Neural cell (in vitro differentiated cells): Measurements from ENCODE around the gene ZNF500. TPM values are rescaled to one million over a fixed set of nuclear protein-coding genes. Genes with fewer than 3 reads are reported as not detected.

ENCODE experiments used
- H2AFZ ChIP-seq: fragments of 200-600, 300-800 bp; sonication (generic), shearing (Covaris generic); 2 replicates; pipeline ENCODE4 v1.6.0; 2014; ENCODE audit warnings: low read depth, mild to moderate bottlenecking, antibody characterized with exemption, low read length, moderate library complexity
- H3F3A ChIP-seq: fragments of 200-600 bp; shearing (Covaris generic); 2 replicates; pipeline ENCODE4 v1.6.1; 2016; ENCODE audit warnings: mild to moderate bottlenecking, moderate library complexity, mixed read lengths, antibody characterized with exemption, low read length; ENCODE audit not compliant: insufficient read depth, poor library complexity, severe bottlenecking
- H3K27ac ChIP-seq: fragments of 200-600, 300-800 bp; sonication (generic), shearing (Covaris generic); 2 replicates; pipeline ENCODE4 v1.5.1; 2014; ENCODE audit warnings: mild to moderate bottlenecking, low read length, moderate library complexity
- H3K27me3 ChIP-seq: fragments of 300-800, 200-600 bp; sonication (generic), shearing (Covaris generic); 2 replicates; pipeline ENCODE4 v1.6.0; 2014; ENCODE audit warnings: mild to moderate bottlenecking, low read depth, low read length, moderate library complexity; ENCODE audit not compliant: insufficient read depth
- H3K36me3 ChIP-seq: fragments of 300-800, 200-600 bp; sonication (generic), shearing (Covaris generic); 2 replicates; pipeline ENCODE4 v1.5.1; 2014; ENCODE audit warnings: mild to moderate bottlenecking, antibody characterized with exemption, low read length, moderate library complexity; ENCODE audit not compliant: insufficient read depth
- H3K4me2 ChIP-seq: fragments of 300-800, 200-600 bp; sonication (generic), shearing (Covaris generic); 2 replicates; pipeline ENCODE4 v1.6.0; 2014; ENCODE audit warnings: mild to moderate bottlenecking, low read length
- H3K4me3 ChIP-seq: fragments of 300-800, 200-600 bp; sonication (generic), shearing (Covaris generic); 2 replicates; pipeline ENCODE4 v1.5.1; 2014; ENCODE audit warnings: mild to moderate bottlenecking, low read length, moderate library complexity
- H3K79me2 ChIP-seq: fragments of 200-600 bp; shearing (Covaris generic); replicated peaks from 2 replicates; pipeline ENCODE4 v1.6.0; 2014; ENCODE audit warnings: mild to moderate bottlenecking, low read length, moderate library complexity; ENCODE audit not compliant: insufficient read depth
- H3K9ac ChIP-seq: fragments of 300-800, 200-600 bp; sonication (generic), shearing (Covaris generic); 2 replicates; pipeline ENCODE4 v1.6.1; 2016; ENCODE audit warnings: mild to moderate bottlenecking, low read length, mixed read lengths
- H3K9me2 ChIP-seq: fragments of 200-600 bp; shearing (Covaris generic); 2 replicates; pipeline ENCODE4 v1.6.1; 2016; ENCODE audit warnings: mild to moderate bottlenecking, low read length, mixed read lengths; ENCODE audit not compliant: insufficient read depth
- H3K9me3 ChIP-seq: fragments of 200-600, 300-800 bp; sonication (generic), shearing (Covaris generic); 2 replicates; pipeline ENCODE4 v1.6.1; 2016; ENCODE audit warnings: mild to moderate bottlenecking, mixed run types, low read length, moderate library complexity, mixed read lengths
- H4K20me1 ChIP-seq: fragments of 200-600 bp; shearing (Covaris generic); 2 replicates; pipeline ENCODE4 v1.6.1; 2016; ENCODE audit warnings: mild to moderate bottlenecking, mixed run types; ENCODE audit not compliant: insufficient read depth
- CTCF ChIP-seq: fragments of 450-650 bp; IDR thresholded peaks from 2 replicates; pipeline ENCODE4 v1.5.1; 2014; ENCODE audit warnings: antibody characterized with exemption, mild to moderate bottlenecking, moderate library complexity; ENCODE audit not compliant: poor library complexity, severe bottlenecking
- EP300 ChIP-seq: fragments of 450-650 bp; conservative IDR thresholded peaks from 2 replicates; pipeline ENCODE4 v1.6.1; 2014; ENCODE audit warnings: antibody characterized with exemption, mild to moderate bottlenecking, moderate library complexity; ENCODE audit not compliant: poor library complexity, severe bottlenecking
- EZH2 ChIP-seq: fragments of 200-600, 300-800 bp; shearing (Covaris generic), sonication (generic); IDR thresholded peaks from 2 replicates; pipeline ENCODE4 v1.6.1; 2014; ENCODE audit warnings: antibody characterized with exemption, low read length, borderline replicate concordance, mild to moderate bottlenecking; ENCODE audit not compliant: insufficient read depth, poor library complexity, severe bottlenecking
- MXI1 ChIP-seq: fragments of 450-650 bp; conservative IDR thresholded peaks from 2 replicates; pipeline ENCODE4 v1.6.1; 2014; ENCODE audit warnings: antibody characterized with exemption, mild to moderate bottlenecking; ENCODE audit not compliant: poor library complexity, severe bottlenecking
- POLR2AphosphoS5 ChIP-seq: IDR thresholded peaks from 2 replicates; pipeline ENCODE4 v1.6.1; 2012
- RAD21 ChIP-seq: fragments of 450-650 bp; conservative IDR thresholded peaks from 2 replicates; pipeline ENCODE4 v1.6.1; 2014; ENCODE audit warnings: antibody characterized with exemption, mild to moderate bottlenecking, moderate library complexity
- REST ChIP-seq: IDR thresholded peaks from 2 replicates; pipeline ENCODE4 v1.6.1; 2012; ENCODE audit warnings: borderline replicate concordance
- SMC3 ChIP-seq: fragments of 450-650 bp; conservative IDR thresholded peaks from 2 replicates; pipeline ENCODE4 v1.6.1; 2014; ENCODE audit warnings: antibody characterized with exemption, mild to moderate bottlenecking, moderate library complexity; ENCODE audit not compliant: poor library complexity
- TAF1 ChIP-seq: IDR thresholded peaks from 2 replicates; pipeline ENCODE4 v1.6.1; 2012; ENCODE audit warnings: low read depth
- polyA plus RNA-seq: library from polyadenylated mRNA; depleted of rRNA; stranded (reverse); fragments of >200 nt; gene quantifications from 2 replicates; pipeline ENCODE4 v1.2.3, GENCODE V29; 2014

Gene ZNF500
- polyA plus RNA-seq, 1 donor from 2014 or later = 16.0 TPM

- Histone ChIP-seq H3K27me3 (no peaks in the 10 kb centered on the region), H2AFZ (no peak overlapping the region), H3K4me2 (no peak overlapping the region), H3K9me2 (no peaks in the 10 kb centered on the region), H4K20me1 (no peaks in the 10 kb centered on the region), H3K79me2 (no peaks in the 10 kb centered on the region), H3K27ac (no peak overlapping the region), H3K9ac (no peak overlapping the region), H3K4me3 (no peak overlapping the region), H3K36me3 (no peaks in the 10 kb centered on the region), H3F3A (no peaks in the 10 kb centered on the region), H3K9me3 (no peaks in the 10 kb centered on the region)
- TF ChIP-seq RAD21 (no peak), POLR2AphosphoS5 (no peak)
Observed at GRCh38 chr16:4797805-4798252, 30.9 kb upstream of the ZNF500 start.

- Histone ChIP-seq H3K9me3 (no peaks in the 10 kb centered on the region), H3K4me2 (no peak overlapping the region), H3K79me2 (no peaks in the 10 kb centered on the region), H3K36me3 (no peaks in the 10 kb centered on the region), H3K4me3 (no peak overlapping the region), H3F3A (no peaks in the 10 kb centered on the region), H4K20me1 (no peaks in the 10 kb centered on the region), H3K9me2 (no peaks in the 10 kb centered on the region), H3K27me3 (no peaks in the 10 kb centered on the region), H3K9ac (no peak overlapping the region), H3K27ac (no peak overlapping the region), H2AFZ (no peak overlapping the region)
- no peak for TF ChIP-seq EP300
- TF ChIP-seq CTCF = no peak
- TF ChIP-seq POLR2AphosphoS5 = no peak
- TF ChIP-seq RAD21 = no peak
- no peak for TF ChIP-seq MXI1
- TF ChIP-seq TAF1 = no peak
- no peak for TF ChIP-seq SMC3
- no peak for TF ChIP-seq EZH2
- no peak for TF ChIP-seq REST
Observed at GRCh38 chr16:4796982-4797804, 30.2 kb upstream of the ZNF500 start.
